ENCODE measurements around the gene GATD1. TPM values are rescaled to one million over a fixed set of nuclear protein-coding genes. Genes with fewer than 3 reads are reported as not detected.

The GATD1 gene
- total RNA-seq, 2 experiments from 2014 or later = 109 to 117 TPM

DNA sequence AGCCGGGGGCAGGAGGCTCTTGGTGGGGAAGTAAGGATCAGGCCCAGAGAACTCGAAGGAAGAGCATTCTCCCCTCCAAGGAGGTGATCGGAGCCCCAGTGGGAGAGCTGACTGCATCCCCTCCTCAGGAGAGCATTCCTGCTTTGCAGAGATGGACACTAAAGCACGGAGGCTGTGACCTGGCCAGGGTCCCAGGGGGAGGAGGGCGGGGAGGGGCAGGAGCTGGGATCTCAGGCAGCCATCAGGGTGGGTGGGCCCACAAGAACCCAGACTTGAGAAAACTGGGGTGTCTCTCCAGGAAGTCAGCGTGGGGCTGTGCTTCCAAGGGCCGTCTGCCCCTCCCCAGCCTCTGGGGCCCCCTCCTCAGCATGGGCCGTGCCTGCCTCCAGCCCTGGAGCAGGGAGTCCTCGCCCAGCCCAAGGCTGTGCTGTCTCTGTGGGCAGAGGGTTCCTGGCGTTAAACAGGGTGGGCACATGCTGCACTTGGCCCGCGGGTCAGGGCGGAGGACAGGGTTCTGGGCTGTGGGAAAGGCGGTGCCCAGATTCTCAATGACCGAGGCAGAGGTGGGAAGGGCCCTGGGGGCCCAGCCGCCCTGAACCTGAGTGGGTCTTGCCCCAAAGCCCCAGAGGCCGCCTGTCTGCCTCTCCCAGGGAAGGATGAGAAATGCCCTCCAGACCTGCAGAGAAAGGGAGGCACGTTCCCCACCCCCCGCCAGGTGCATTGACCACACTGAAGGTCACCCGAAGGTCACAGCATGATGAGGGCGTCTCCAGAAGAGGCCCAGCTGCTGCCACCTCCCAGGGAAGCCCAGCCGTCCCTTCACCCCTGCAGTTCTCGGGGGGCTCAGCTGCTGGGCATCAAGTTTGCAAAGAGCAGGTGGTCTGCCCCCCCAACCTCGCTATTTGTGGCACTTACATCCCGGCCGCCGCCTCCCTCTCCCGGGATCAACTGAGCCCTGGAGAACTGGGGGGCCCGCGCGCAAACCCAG is 12.0 kb upstream of the GATD1 start:
- H3K27ac ChIP-seq (ENCODE audit: low read depth, low read length, poor library complexity, severe bottlenecking) = peak overlapping the region; percentile 56
- peaks cover 27% of the 10 kb centered on the region for H3K4me1 ChIP-seq (ENCODE audit: insufficient read depth, low read length, poor library complexity, severe bottlenecking)
- TF ChIP-seq EZH2phosphoT487 (IDR thresholded peaks at IDR 0.05; ENCODE audit: borderline replicate concordance, low read depth, low read length) = no peak
- TF ChIP-seq, protein P1, sequence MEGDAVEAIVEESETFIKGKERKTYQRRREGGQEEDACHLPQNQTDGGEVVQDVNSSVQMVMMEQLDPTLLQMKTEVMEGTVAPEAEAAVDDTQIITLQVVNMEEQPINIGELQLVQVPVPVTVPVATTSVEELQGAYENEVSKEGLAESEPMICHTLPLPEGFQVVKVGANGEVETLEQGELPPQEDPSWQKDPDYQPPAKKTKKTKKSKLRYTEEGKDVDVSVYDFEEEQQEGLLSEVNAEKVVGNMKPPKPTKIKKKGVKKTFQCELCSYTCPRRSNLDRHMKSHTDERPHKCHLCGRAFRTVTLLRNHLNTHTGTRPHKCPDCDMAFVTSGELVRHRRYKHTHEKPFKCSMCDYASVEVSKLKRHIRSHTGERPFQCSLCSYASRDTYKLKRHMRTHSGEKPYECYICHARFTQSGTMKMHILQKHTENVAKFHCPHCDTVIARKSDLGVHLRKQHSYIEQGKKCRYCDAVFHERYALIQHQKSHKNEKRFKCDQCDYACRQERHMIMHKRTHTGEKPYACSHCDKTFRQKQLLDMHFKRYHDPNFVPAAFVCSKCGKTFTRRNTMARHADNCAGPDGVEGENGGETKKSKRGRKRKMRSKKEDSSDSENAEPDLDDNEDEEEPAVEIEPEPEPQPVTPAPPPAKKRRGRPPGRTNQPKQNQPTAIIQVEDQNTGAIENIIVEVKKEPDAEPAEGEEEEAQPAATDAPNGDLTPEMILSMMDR (conservative IDR thresholded peaks at IDR 0.05; ENCODE audit: low read length) = no peak
- H3K9me2 ChIP-seq (ENCODE audit: insufficient read depth, low read length) = no peaks in the 10 kb centered on the region
- H4K20me1 ChIP-seq (ENCODE audit: insufficient read depth, low read length) = no peaks in the 10 kb centered on the region
- H3K4me2 ChIP-seq (ENCODE audit: low read length) = peak overlapping the region; percentile 69
- ChIA-PET CTCF (ENCODE audit: unreplicated experiment) (no interaction called here), POLR2A (interaction anchor here (0.7 to 1.6 kb wide), 2 partner anchors 16 to 83 kb away, joined by 3 read pairs; no protein-coding TSS in a partner anchor)
- intact Hi-C loops (cut with micrococcal nuclease; ENCODE audit: unreplicated experiment) = no loop called here
- H3K9me3 ChIP-seq (ENCODE audit: low read length) = no peaks in the 10 kb centered on the region
- H3K36me3 ChIP-seq (ENCODE audit: insufficient read depth, low read length) = peaks cover 24% of the 10 kb centered on the region; the same call in 1 of the 2 replicates
- H3K79me2 ChIP-seq (ENCODE audit: insufficient read depth, low read depth, low read length) = peaks cover 13% of the 10 kb centered on the region
- H2AFZ ChIP-seq (ENCODE audit: low read length) = no peak overlapping the region
- no TSS peak for BruUV-seq (replicated peaks)
- peak overlapping the region; percentile 81 for H3K4me3 ChIP-seq (ENCODE audit: low read depth, low read length, poor library complexity, severe bottlenecking)
- peak; percentile 62 for DNase-seq (ENCODE audit: low spot score)

DNA sequence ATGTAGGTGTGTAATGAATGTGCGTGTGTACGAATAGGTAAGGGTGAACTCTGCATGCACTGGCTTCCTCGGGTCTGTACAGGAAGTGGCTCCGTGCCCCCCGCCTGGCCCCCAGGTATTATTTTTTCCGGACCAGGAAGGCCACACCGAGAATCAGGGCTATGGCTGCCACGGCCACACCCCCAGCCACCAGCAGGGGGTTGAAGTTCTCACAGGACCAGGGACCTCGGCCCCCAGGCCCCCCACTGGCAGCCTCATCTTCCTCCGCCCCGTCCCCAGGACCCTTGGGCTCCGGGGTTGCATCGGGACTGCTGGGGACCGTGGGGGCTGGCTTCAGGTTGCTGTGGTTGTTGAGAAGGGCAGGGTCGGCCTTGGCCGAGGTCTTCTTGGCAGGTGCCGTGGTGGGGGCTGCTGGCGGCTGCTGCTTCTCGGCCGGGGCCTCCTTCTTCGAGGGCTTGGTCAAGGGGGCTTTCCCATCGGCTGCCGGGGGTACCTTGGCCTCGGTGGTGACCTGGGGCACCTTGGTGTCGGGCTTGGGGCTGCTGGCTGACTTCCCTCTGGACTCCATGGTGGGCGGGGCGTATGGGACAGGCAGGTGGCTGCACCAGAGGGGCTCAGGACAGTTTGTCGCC is 10.8 kb upstream of the GATD1 start:
- Histone ChIP-seq H3K4me3 (ENCODE audit: low read depth, low read length, poor library complexity, severe bottlenecking) (peak overlapping the region; percentile 81), H3K9me2 (ENCODE audit: insufficient read depth, low read length) (no peaks in the 10 kb centered on the region), H3K4me1 (ENCODE audit: insufficient read depth, low read length, poor library complexity, severe bottlenecking) (peaks cover 27% of the 10 kb centered on the region), H3K9me3 (ENCODE audit: low read length) (no peaks in the 10 kb centered on the region), H3K36me3 (ENCODE audit: insufficient read depth, low read length) (peaks cover 21% of the 10 kb centered on the region; the same call in 1 of the 2 replicates), H3K27ac (ENCODE audit: low read depth, low read length, poor library complexity, severe bottlenecking) (peak overlapping the region; percentile 56), H4K20me1 (ENCODE audit: insufficient read depth, low read length) (no peaks in the 10 kb centered on the region), H2AFZ (ENCODE audit: low read length) (no peak overlapping the region), H3K79me2 (ENCODE audit: insufficient read depth, low read depth, low read length) (peaks cover 13% of the 10 kb centered on the region), H3K4me2 (ENCODE audit: low read length) (peak overlapping the region; percentile 69)
- intact Hi-C loops (cut with micrococcal nuclease; ENCODE audit: unreplicated experiment) = no loop called here
- TF ChIP-seq EZH2phosphoT487 (IDR thresholded peaks at IDR 0.05; ENCODE audit: borderline replicate concordance, low read depth, low read length) = no peak
- TF ChIP-seq, protein P1 (conservative IDR thresholded peaks at IDR 0.05; ENCODE audit: low read length) = peak; percentile 55
- POLR2A ChIA-PET = no interaction called here
- CTCF ChIA-PET (ENCODE audit: unreplicated experiment) = no interaction called here
- peak; percentile 45 for DNase-seq (ENCODE audit: low spot score)
- no TSS peak for BruUV-seq (replicated peaks)
